ENCODE measurements around the gene HLA-DRB5.
"Not testable (repeated sequence)": the region's sequence is repeated elsewhere in the genome, so short reads cannot be mapped to it uniquely, and the experiment has no call there.

Gene HLA-DRB5

DNA sequence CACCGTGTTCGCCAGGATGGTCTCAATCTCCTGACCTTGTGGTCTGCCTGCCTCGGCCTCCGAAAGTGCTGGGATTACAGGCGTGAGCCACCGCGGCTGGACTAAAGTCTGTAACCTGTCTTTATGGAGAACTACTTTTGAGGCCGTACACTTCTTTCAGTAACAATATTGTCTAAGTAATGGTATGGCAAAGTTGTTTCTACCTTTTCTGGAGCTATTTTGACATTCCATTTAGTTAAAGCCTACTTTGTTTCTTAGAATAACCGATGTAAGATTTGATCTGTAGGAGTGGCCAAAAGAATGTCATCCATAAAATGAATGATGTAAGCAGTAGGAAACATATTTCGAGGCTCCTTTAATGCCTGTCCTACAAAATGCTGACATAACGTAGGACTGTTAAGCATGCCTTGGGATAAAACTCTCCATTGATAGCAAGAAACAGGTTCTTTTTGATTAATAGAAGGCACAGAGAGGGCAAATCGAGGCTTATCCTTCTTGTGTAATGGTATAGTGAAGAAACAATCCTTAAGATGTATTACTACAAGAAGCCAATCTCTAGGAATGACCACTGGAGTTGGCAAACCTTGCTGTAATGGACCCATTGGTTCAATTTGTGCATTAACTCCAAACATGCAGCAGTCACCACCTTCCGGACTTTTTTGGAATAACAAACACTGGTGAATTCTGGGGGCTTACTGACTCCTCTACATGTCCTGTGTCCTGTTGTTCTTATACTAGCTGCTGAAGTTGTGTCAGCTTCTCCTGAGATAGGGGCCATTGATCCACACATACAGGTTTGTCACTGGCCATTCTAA is 54.5 kb downstream of the HLA-DRB5 start:
- peaks cover 21 to 38% of the 10 kb centered on the region in 2 donors for H3K4me1 Mint-ChIP-seq
- ATAC-seq (replicated peaks) (no peak), DNase-seq (no peak)
- peaks cover 11 to 29% of the 10 kb centered on the region in 2 donors for H3K36me3 Mint-ChIP-seq
- H3K4me3 Mint-ChIP-seq: no peak overlapping the region
- H3K27ac Mint-ChIP-seq: peak overlapping the region; percentile 91
- H3K9me3 Mint-ChIP-seq: peaks cover 6 to 7% of the 10 kb centered on the region in 2 donors
- H3K27me3 Mint-ChIP-seq: no peaks in the 10 kb centered on the region

- ATAC-seq (replicated peaks): peak; percentile 98
- peak overlapping the region; percentile 100 for H3K27ac Mint-ChIP-seq
- peak overlapping the region; percentile 79 to 81 for H3K4me3 Mint-ChIP-seq
- H3K27me3 Mint-ChIP-seq, H3K9me3 Mint-ChIP-seq: not testable (repeated sequence)
- H3K36me3 Mint-ChIP-seq: peaks cover 6 to 22% of the 10 kb centered on the region in 2 donors
- peaks cover 19 to 38% of the 10 kb centered on the region in 2 donors for H3K4me1 Mint-ChIP-seq
- peak; percentile 53 for DNase-seq
These were observed 56.4 kb downstream of the HLA-DRB5 start for GRCh38 chr6:32473376-32474348.

DNA sequence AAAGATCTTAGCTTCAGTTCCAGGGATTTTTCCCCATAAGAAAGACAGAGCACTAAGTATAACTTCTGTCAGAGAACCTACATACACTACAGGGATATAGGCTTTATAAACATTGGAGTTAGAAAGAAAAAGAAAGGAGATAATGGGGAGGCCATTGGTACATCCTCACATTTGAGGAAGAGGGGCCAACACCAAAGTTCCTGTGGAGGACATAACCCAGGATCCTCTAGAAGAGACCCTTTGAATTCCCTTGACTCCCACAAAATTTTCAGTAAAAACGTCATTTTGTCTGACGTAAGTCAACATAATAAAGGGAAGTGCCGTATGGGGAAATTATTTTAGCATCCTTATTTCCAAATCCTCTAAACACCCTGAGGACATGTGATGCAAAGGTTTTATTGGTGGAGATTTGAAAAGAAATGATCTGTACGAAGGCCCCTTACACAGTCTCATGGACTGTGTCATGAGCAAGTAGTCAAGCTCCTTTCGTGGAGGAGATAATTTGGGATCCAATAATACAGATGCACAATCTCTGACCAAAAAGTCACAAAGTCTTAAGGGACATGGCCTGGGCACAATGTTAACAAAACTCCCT is 57.2 kb downstream of the HLA-DRB5 start:
- DNase-seq (no peak), ATAC-seq (replicated peaks) (peak; percentile 20 to 30)
- Mint-ChIP-seq H3K27me3 (no peaks in the 10 kb centered on the region), H3K9me3 (peaks cover 3% of the 10 kb centered on the region in 2 donors), H3K4me3 (peak overlapping the region; percentile 79 to 81), H3K36me3 (peaks cover 6 to 15% of the 10 kb centered on the region in 2 donors), H3K27ac (peak overlapping the region; percentile 100), H3K4me1 (peaks cover 19 to 38% of the 10 kb centered on the region in 2 donors)

- ATAC-seq (replicated peaks); DNase-seq; H3K4me3 Mint-ChIP-seq; H3K27me3 Mint-ChIP-seq: not testable (repeated sequence)
- H3K36me3 Mint-ChIP-seq: peaks cover 6 to 17% of the 10 kb centered on the region in 2 donors
- peaks cover 7 to 13% of the 10 kb centered on the region in 2 donors for H3K4me1 Mint-ChIP-seq
- peak overlapping the region; percentile 42 for H3K27ac Mint-ChIP-seq
- peaks cover 9 to 11% of the 10 kb centered on the region in 2 donors for H3K9me3 Mint-ChIP-seq
These were observed 62.2 kb downstream of the HLA-DRB5 start for GRCh38 chr6:32467743-32468503.
